HFFc6 (cell line): ENCODE data around the gene ADCK1. TPM values are rescaled to one million over a fixed set of nuclear protein-coding genes. Genes with fewer than 3 reads are reported as not detected.

Source experiments
- DNase-seq: peaks from one replicate; pipeline ENCODE4 v3.0.0-alpha.2; 2018
- H3K27ac Mint-ChIP-seq: 2 replicates; pipeline ENCODE4 v1.8.0; 2020; ENCODE audit warnings: mild to moderate bottlenecking, mixed read lengths
- H3K27me3 Mint-ChIP-seq: 2 replicates; pipeline ENCODE4 v1.8.0; 2021; ENCODE audit warnings: mild to moderate bottlenecking, moderate library complexity, mixed read lengths; ENCODE audit not compliant: insufficient read depth
- H3K36me3 Mint-ChIP-seq: 2 replicates; pipeline ENCODE4 v1.8.0; 2021; ENCODE audit warnings: low read depth, mixed read lengths
- H3K4me1 Mint-ChIP-seq: 2 replicates; pipeline ENCODE4 v1.8.0; 2020; ENCODE audit warnings: low read depth, mixed read lengths
- H3K4me3 Mint-ChIP-seq: 2 replicates; pipeline ENCODE4 v1.8.0; 2020; ENCODE audit warnings: mild to moderate bottlenecking, moderate library complexity, mixed read lengths
- H3K9me3 Mint-ChIP-seq: 2 replicates; pipeline ENCODE4 v1.8.0; 2020; ENCODE audit warnings: mild to moderate bottlenecking, mixed read lengths
- CTCF ChIP-seq: fragments of 200-600 bp; sonication (generic); IDR thresholded peaks from 2 replicates; pipeline ENCODE4 v1.5.0; 2021; ENCODE audit warnings: antibody characterized with exemption, mild to moderate bottlenecking
- total RNA-seq, 6 experiments: library from RNA; stranded (reverse); fragmentation: NEBNext Ultra II Directional; extraction: Animal tissue kit (Norgen Biotek cat#: 25700); gene quantifications; 2 replicates in 1 of 6; 3 replicates in 5 of 6; pipeline ENCODE4 v1.2.3, GENCODE V29; 2021

The ADCK1 gene
- total RNA-seq, 6 experiments from 2014 or later, result 4.4 to 6.3 (median 5.7) TPM

GRCh38 chr14:77822307-77822706 lies 22.4 kb downstream of the ADCK1 start:
- Mint-ChIP-seq H3K36me3 (no peaks in the 10 kb centered on the region; the same call in 1 of the 2 replicates), H3K4me3 (no peak overlapping the region), H3K9me3 (no peaks in the 10 kb centered on the region), H3K27ac (no peak overlapping the region), H3K4me1 (no peaks in the 10 kb centered on the region), H3K27me3 (peaks cover 1% of the 10 kb centered on the region; the same call in 1 of the 2 replicates)
- no peak for TF ChIP-seq CTCF
- DNase-seq, result no peak

DNA sequence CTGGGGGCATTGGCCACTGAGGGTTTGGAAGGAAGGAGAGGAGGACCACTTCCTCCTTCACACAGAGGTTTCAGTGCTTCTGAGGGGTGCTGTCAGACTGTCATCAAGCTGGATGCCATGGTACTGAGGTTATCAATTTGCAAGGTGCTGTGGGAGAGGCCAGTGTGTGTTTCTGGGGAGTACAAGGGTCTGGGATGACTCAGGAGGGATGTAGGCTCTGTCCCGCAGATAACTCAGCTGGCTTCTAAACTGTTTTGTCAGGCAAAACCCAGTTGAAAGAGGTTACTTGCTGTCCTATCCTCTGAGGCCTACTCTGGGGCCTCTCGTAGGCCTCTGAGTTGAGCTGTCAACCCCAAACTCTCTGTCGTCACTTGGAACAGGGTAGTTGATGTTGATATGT lies 22.8 kb downstream of the ADCK1 start:
- H3K4me1 Mint-ChIP-seq, result no peaks in the 10 kb centered on the region
- no peak for TF ChIP-seq CTCF
- H3K27ac Mint-ChIP-seq, result no peak overlapping the region
- H3K9me3 Mint-ChIP-seq, result no peaks in the 10 kb centered on the region
- H3K36me3 Mint-ChIP-seq, result no peaks in the 10 kb centered on the region; the same call in 1 of the 2 replicates
- peaks cover 1% of the 10 kb centered on the region; the same call in 1 of the 2 replicates for H3K27me3 Mint-ChIP-seq
- no peak overlapping the region for H3K4me3 Mint-ChIP-seq
- no peak for DNase-seq

- Mint-ChIP-seq H3K27ac (no peak overlapping the region), H3K4me1 (no peaks in the 10 kb centered on the region), H3K27me3 (peaks cover 1% of the 10 kb centered on the region; the same call in 1 of the 2 replicates), H3K4me3 (no peak overlapping the region), H3K9me3 (no peaks in the 10 kb centered on the region), H3K36me3 (no peaks in the 10 kb centered on the region; the same call in 1 of the 2 replicates)
- no peak for TF ChIP-seq CTCF
- no peak for DNase-seq
Measured at GRCh38 chr14:77823378-77823777, 23.5 kb downstream of the ADCK1 start.

- Mint-ChIP-seq H3K36me3 (no peaks in the 10 kb centered on the region; the same call in 1 of the 2 replicates), H3K27me3 (no peaks in the 10 kb centered on the region), H3K4me1 (no peaks in the 10 kb centered on the region), H3K9me3 (no peaks in the 10 kb centered on the region), H3K27ac (no peak overlapping the region), H3K4me3 (no peak overlapping the region)
- no peak for TF ChIP-seq CTCF
- no peak for DNase-seq
Measured at GRCh38 chr14:77825895-77826519, 26.1 kb downstream of the ADCK1 start.

DNA sequence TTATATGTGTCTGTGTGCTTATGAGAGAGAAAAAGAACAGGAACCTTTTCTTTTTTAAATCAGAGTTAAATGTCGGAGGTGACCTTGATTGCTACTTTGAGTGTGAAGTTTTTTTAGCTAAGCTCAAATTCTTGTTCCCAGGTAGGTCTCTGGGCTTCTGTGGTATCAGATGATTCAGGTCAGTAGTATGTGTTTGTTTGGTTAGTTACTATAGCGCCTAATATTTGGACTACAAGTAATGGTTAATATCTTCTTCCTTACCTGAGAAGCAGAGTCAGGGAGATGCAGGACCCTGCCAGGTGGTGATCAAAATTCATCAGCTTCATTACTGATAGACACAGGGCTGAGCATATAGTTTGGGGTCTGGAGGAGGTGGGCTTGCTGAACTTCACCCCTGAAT lies 30.8 kb downstream of the ADCK1 start:
- Mint-ChIP-seq H3K4me1 (no peaks in the 10 kb centered on the region), H3K27me3 (no peaks in the 10 kb centered on the region; the same call in 1 of the 2 replicates), H3K36me3 (no peaks in the 10 kb centered on the region; the same call in 1 of the 2 replicates), H3K9me3 (no peaks in the 10 kb centered on the region), H3K4me3 (no peak overlapping the region), H3K27ac (no peak overlapping the region)
- TF ChIP-seq CTCF, result no peak
- no peak for DNase-seq
